Central memory CD4-positive, alpha-beta T cell (primary cell): ENCODE measurements around the gene SMAD9.

Experiments
- DNase-seq: peaks from one replicate; pipeline ENCODE4 v3.0.0; 2022

The SMAD9 gene

GRCh38 chr13:36862002-36862685, 57.9 kb downstream of the SMAD9 start:
- no peak for DNase-seq

- DNase-seq: no peak
Measured at GRCh38 chr13:36859259-36859658, 60.8 kb downstream of the SMAD9 start.

DNA sequence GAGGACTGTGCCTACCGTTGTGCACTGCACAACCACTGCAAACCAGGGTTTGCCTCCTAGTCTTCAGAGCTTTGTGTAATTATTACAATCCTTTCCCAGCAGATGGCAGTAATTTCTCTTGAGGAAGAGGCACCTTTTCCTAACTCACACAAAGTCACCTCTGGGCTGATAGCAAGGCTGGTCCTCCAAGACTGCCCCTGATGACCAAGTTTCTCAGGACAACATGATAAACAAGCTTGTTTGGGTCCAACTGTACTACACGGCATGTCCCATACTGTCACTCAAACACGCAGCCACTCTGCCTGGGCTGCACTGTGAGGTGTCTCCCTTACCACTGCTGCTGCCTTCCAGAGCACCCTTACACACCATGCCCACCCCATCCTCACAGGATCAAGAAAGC, 61.7 kb downstream of the SMAD9 start:
- no peak for DNase-seq

GRCh38 chr13:36857253-36857652, 62.8 kb downstream of the SMAD9 start:
- DNase-seq: no peak

DNA sequence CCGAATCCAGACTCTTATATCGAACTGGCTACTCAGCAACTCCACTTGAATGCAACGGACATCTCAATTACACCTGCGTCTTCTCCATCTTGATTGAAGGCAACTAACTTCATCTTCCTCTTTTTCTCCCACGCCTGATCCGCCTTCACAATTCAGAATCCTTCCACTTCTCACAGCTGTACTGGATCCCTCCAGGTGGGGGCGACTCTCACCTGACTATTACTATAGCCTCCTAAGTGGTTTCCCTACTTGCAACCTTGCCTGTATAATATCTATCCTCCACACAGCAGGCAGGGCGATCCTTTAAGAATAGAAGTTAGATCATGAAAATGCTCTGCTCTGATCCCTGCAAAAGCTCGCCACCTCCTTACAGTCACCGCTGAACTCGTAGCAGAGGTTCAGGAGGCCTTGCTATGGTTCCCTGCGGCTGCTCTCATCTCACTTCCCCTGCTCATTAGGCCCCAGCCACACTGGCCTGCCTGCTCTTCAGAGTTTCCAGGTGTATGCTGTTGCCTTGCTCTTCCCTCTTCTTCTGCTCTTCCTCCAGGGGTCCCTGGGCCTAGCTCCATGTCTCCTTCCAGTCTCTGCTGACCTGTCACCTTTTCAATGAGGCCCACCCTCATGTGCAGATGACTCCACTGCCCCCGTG, 69.1 kb downstream of the SMAD9 start:
- DNase-seq: no peak

DNA sequence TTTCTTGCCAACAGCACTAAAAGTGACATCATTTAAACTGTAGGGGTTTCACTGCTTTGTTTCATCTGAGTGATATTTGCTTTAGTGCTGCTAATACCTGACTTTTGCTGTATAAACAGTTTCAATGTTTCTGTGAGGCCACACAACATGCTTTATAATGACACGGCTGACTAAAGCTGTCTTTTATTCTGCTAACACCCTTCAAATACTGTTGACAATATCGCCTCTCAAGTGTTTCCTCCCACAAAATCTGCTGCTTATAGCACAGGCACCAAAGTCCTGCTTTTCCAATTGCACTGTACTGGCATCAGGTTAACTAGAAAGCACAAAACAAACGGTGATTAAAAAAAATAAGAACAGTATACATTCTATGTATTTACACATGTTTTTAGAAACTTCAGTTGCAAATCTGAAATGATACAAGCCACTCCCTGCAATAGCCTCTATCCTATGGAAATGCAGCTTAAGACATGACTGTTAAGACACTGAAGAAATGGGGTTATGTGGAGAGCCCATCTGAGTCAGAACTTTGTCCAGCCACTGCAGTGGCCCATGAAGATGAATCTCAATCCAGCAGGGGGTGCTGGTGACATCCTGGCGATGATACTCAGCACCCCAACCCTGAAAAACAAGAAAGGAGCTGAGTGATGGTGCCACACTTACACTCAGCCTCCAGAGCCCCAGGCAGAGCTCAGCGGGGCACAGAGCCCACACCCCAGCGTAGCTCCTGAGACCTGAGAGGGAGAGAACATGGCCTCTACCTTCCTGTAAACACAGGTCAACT, 71.6 kb downstream of the SMAD9 start:
- no peak for DNase-seq

- no peak for DNase-seq
Measured at GRCh38 chr13:36847606-36848005, 72.4 kb downstream of the SMAD9 start.

GRCh38 chr13:36841391-36841790, 78.6 kb downstream of the SMAD9 start:
- DNase-seq: no peak

DNA sequence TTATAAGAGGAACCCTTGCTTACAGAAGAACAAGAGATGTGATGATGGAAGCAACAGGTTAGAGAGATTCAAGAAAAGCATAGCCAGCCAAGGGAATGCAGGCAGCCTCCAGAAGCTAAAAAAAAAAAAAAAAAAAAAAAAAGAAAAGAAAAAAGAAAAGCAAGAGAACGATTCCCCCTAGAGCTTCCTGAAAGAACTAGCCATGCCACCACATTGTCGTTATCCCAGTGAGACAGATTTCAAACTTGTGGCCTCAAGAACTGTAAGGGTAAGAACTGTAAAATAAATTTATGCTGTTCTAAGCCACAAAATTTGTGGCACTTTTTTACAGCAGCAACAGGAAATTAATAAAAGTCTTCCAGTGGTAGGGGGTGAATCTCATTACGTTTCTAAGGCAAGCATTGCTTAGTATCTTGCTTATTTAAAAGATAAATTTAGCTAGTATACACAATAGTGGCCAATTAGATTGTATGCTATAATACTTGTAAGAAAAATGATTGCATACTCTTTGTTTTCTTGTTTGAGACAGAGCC, 79.3 kb downstream of the SMAD9 start:
- DNase-seq: no peak

DNA sequence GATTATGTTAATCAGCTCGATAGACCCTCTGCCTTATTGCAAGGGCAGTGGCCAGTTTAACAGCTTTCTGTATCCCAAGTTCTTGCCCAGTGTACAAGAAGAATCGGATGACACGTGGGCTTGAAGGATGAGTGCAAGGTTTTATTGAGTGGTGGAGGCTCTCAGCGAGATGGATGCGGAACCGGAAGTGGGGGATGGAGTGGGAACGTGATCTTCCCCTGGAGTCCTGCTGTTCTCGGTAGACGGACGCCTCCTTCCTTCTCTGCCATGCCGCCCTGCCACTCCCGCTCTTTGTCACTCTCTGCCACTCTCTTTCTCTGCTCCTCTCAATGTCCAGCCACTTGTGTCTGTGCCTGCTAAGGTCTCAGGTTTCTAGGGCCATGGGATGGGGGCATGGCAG, 80.1 kb downstream of the SMAD9 start:
- no peak for DNase-seq

DNA sequence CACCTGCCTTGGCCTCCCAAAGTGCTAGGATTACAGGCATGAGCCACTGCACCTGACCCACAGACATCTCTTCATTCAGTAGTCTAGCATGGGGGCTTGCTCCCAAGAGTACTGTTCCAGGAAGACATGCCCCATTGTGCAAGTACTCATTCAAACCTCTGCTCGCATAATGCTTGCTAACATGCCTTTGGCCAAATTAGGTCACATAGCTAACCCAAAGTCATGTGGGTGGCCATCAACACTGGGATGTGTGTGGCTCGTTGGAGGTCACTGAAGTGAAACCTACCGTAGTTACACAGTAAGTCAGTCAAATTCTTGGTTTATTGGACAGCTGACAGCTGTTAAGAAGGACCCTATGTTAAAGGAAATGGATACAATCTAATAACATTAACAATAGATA, 80.8 kb downstream of the SMAD9 start:
- no peak for DNase-seq

DNA sequence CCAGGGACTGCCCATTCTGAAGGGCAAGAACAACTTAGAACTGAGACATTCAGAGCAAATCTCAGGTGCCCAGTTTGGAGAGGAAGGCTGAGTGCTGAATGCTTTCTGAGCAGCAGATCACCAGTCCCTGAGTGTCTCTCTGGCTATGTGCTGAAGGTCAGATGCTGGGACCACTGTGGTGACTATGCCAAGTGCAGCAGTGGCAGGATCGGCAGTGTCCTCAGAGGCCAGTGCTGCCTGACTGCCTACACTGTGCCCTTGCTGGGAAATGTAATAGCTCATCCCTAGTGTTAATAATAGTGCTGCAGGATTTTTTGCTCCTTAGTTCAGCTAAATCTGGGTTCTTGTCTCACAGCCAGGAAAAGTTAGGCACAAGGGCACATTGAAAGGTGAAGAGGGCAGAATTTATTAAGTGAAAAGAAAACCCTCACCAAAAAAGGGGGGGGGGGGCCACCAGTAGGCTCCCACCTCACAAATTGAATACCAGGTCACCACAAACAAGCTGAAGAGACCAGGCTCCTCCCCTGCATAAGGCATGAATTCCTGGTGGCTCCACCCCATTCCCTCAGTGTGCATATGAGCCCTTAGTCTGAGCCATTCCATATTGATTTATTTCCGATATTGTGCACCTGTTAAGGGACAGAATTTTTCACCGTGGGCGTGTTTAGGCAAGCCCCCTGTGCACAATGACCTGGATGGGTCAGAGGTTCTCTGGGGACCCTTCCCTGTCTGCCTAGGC, 82.5 kb downstream of the SMAD9 start:
- no peak for DNase-seq

DNA sequence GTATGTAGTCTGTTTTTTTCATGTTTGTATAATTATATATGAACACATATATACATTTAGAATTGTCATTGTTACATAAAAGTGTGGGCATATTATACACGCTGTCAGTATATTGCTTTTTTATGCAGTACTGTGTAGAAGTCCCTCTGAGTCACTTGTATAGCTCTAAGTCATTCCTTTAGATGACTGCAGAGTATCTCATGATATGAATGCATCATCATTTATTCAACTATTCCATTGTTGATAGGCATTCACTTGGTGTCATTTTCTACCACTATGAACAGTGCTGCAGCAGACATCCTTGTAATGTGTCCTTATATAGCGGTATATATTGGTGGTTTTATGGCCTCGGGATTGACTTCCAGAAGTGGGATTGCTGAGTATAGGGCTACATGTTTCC, 85.7 kb downstream of the SMAD9 start:
- no peak for DNase-seq

- no peak for DNase-seq
Measured at GRCh38 chr13:36831291-36831690, 88.7 kb downstream of the SMAD9 start.

- DNase-seq: no peak
Measured at GRCh38 chr13:36829753-36830152, 90.3 kb downstream of the SMAD9 start.

- no peak for DNase-seq
Measured at GRCh38 chr13:36822785-36823184, 97.3 kb downstream of the SMAD9 start.

DNA sequence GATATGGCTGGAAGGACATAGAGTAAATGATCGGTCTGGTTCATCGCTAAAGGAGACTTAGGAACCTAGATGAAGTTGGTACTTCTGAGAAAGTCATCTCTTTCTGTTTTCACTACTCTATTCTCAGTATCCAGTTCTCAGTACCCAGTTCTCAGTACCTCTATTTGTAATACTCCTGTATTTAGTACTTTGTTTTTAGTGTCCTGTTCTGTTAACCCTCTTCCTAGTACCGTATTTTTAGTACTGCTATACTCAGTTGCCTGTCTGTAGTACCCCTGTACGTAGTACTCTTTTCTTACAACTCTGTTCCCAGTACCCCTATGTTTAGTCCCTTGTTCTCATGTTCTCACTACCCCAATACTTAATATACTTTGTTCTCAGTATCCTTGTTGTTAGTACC, 99.8 kb downstream of the SMAD9 start:
- DNase-seq: no peak

DNA sequence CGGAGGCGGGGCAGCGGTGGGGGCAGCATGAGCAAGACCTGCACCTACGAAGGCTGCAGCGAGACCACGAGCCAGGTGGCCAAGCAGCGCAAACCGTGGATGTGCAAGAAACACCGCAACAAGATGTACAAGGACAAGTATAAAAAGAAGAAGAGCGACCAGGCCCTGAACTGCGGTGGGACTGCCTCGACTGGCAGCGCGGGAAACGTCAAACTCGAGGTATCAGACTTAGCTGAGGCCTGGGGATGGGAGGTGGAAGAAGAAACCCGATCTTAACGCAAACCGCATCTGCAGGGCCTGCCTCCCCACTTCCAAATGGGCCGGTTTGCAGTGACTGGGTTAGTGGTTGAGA, 100.3 kb downstream of the SMAD9 start:
- peak; percentile 34 for DNase-seq

- DNase-seq: peak; percentile 89
Measured at GRCh38 chr13:36818804-36819738, 101.0 kb downstream of the SMAD9 start, which contains the start of gene RFXAP. TSS of gene RFXAP (plus strand) at chr13:36819222. CDS start at chr13:36819358, 136 bp downstream.

DNA sequence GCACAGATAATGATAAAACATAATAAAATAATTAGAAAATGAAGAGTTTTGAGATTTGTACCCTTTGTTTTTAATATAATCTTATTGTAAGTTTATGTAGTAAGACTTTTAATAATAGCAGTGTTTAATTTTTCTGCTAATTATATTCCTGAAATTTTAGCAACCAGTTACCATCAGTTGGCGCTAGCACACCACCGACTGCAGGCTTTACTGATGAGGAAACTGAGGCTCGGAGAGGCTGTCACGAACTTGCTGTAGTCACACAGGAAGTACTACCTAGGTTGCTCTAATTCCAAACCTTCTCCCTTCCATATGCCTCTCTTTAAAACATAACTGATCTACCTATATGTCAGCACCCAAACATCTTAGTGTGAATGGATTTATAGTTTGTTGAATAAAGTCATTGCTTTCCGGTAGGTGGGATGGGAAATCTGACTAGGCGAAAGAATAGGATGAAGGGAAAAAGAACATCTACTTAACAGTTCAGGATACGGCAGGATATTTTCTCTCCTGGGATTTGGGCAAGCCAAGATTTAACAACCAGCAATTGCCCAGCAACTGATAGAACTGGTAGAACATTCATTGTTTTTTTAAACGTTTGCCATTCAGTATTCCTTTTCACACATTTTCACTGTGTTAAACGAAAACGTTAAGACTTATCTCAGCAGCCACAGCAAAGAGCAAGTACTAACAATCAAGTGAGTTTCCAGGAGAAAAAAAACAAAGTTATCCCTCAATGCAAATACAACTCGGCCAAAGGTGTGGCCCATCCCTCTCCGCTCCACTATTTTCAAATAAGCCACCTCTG, 101.8 kb downstream of the SMAD9 start:
- DNase-seq: no peak

- DNase-seq: no peak
Measured at GRCh38 chr13:36815062-36815461, 105.0 kb downstream of the SMAD9 start.
